ENCODE measurements around the gene PILRB. TPM values are rescaled to one million over a fixed set of nuclear protein-coding genes. Genes with fewer than 3 reads are reported as not detected.

The PILRB gene
- total RNA-seq, 1 experiment from 2014 or later = 60.2 TPM

DNA sequence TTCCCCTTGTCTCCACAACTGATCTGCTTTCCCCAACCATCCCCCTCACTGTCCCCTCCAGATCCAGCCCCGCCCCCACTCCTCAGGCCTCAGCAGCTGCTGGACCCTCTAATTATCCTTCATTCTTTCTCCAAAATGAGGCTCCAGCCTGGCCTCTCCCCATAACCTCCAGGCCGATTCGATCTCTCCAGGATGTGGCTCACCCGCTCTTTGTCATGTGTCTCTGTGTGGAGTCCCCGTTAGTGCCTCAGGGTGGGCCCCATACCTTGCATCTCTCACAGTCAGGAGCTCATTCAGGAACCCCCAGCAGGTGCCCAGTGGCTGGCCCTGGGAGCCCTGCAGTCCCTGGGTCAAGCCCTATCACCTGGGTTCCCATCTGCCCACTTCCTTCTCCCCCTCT, 16.7 kb downstream of the PILRB start (continued):
- TF ChIP-seq POLR2AphosphoS5 (IDR thresholded peaks at IDR 0.05; ENCODE audit: low read depth, low read length) = no peak
- no peak for TF ChIP-seq SIN3A (IDR thresholded peaks at IDR 0.05; ENCODE audit: low read depth)
- no peak for TF ChIP-seq ZFX (IDR thresholded peaks at IDR 0.05)
- TF ChIP-seq, protein P1, sequence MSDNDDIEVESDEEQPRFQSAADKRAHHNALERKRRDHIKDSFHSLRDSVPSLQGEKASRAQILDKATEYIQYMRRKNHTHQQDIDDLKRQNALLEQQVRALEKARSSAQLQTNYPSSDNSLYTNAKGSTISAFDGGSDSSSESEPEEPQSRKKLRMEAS (IDR thresholded peaks at IDR 0.05) = no peak
- no peak for TF ChIP-seq EZH2phosphoT487 (IDR thresholded peaks at IDR 0.05; ENCODE audit: borderline replicate concordance)
- TF ChIP-seq, protein P2, sequence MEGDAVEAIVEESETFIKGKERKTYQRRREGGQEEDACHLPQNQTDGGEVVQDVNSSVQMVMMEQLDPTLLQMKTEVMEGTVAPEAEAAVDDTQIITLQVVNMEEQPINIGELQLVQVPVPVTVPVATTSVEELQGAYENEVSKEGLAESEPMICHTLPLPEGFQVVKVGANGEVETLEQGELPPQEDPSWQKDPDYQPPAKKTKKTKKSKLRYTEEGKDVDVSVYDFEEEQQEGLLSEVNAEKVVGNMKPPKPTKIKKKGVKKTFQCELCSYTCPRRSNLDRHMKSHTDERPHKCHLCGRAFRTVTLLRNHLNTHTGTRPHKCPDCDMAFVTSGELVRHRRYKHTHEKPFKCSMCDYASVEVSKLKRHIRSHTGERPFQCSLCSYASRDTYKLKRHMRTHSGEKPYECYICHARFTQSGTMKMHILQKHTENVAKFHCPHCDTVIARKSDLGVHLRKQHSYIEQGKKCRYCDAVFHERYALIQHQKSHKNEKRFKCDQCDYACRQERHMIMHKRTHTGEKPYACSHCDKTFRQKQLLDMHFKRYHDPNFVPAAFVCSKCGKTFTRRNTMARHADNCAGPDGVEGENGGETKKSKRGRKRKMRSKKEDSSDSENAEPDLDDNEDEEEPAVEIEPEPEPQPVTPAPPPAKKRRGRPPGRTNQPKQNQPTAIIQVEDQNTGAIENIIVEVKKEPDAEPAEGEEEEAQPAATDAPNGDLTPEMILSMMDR (IDR thresholded peaks at IDR 0.05 in 2 of 3, conservative IDR thresholded peaks at IDR 0.05 in 1 of 3; ENCODE audit: borderline replicate concordance in 1 of 3, insufficient read depth in 1 of 3, low read depth in 2 of 3, low read length in 2 of 3) = no peak
- TF ChIP-seq, protein P3, sequence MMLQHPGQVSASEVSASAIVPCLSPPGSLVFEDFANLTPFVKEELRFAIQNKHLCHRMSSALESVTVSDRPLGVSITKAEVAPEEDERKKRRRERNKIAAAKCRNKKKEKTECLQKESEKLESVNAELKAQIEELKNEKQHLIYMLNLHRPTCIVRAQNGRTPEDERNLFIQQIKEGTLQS (IDR thresholded peaks at IDR 0.05) = no peak

- no TSS peak for BruUV-seq (replicated peaks)
- no peak overlapping the region for H3K9ac ChIP-seq (ENCODE audit: low read length)
- no peaks in the 10 kb centered on the region for H3K27me3 ChIP-seq (ENCODE audit: insufficient read depth, low read length)
- H4K20me1 ChIP-seq (ENCODE audit: insufficient read depth) = no peaks in the 10 kb centered on the region
- ATAC-seq = no peak
- no peak overlapping the region for H2AFZ ChIP-seq (ENCODE audit: low read depth, low read length, poor library complexity, severe bottlenecking)
- no peak overlapping the region for H3K27ac ChIP-seq (ENCODE audit: low read depth, low read length)
- ChIA-PET POLR2A (no interaction called here), CTCF (no interaction called here), RAD21 (ENCODE audit: low non-redundant PET in 1 of 2, low total read pairs in 2 of 2, uncharacterized antibody in 2 of 2, unreplicated experiment in 2 of 2) (no interaction called here)
- no peaks in the 10 kb centered on the region for H3K79me2 ChIP-seq (ENCODE audit: insufficient read depth, low read length)
- H3K4me1 ChIP-seq (ENCODE audit: control insufficient read depth in 1 of 2, insufficient read depth in 2 of 2, low read length in 2 of 2) = no peaks in the 10 kb centered on the region
- H3K4me3 ChIP-seq (replicated peaks in 1 of 2; ENCODE audit: low read depth in 1 of 2, low read length in 2 of 2) = no peak overlapping the region
- intact Hi-C loops (cut with micrococcal nuclease) = no loop called here
- H3K4me2 ChIP-seq (ENCODE audit: low read length) = no peak overlapping the region
- no peak for DNase-seq (ENCODE audit: low read depth, low spot score)
- no peaks in the 10 kb centered on the region for H3K9me3 ChIP-seq (ENCODE audit: control insufficient read depth in 1 of 2, insufficient read depth in 1 of 2, low read depth in 1 of 2, low read length in 2 of 2)
- TF ChIP-seq, protein P4, sequence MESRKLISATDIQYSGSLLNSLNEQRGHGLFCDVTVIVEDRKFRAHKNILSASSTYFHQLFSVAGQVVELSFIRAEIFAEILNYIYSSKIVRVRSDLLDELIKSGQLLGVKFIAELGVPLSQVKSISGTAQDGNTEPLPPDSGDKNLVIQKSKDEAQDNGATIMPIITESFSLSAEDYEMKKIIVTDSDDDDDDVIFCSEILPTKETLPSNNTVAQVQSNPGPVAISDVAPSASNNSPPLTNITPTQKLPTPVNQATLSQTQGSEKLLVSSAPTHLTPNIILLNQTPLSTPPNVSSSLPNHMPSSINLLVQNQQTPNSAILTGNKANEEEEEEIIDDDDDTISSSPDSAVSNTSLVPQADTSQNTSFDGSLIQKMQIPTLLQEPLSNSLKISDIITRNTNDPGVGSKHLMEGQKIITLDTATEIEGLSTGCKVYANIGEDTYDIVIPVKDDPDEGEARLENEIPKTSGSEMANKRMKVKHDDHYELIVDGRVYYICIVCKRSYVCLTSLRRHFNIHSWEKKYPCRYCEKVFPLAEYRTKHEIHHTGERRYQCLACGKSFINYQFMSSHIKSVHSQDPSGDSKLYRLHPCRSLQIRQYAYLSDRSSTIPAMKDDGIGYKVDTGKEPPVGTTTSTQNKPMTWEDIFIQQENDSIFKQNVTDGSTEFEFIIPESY (IDR thresholded peaks at IDR 0.05; ENCODE audit: extremely low read depth, insufficient replicate concordance, low read length) = no peak
- TF ChIP-seq SIN3A (IDR thresholded peaks at IDR 0.05; ENCODE audit: low read depth) (no peak), POLR2AphosphoS5 (IDR thresholded peaks at IDR 0.05; ENCODE audit: low read depth, low read length) (no peak), SP1 (IDR thresholded peaks at IDR 0.05; ENCODE audit: low read depth) (no peak), ELF1 (IDR thresholded peaks at IDR 0.05; ENCODE audit: borderline replicate concordance, low read depth) (no peak), ZNF274 (IDR thresholded peaks at IDR 0.05; ENCODE audit: low read depth, low read length) (no peak), EZH2 (IDR thresholded peaks at IDR 0.05) (no peak), JUND (IDR thresholded peaks at IDR 0.05) (no peak)
- H3K36me3 ChIP-seq (ENCODE audit: control insufficient read depth in 1 of 2, insufficient read depth in 2 of 2, low read length in 2 of 2) = no peaks in the 10 kb centered on the region
- H3K9me2 ChIP-seq (ENCODE audit: insufficient read depth) = no peaks in the 10 kb centered on the region
Measured at GRCh38 chr7:100376066-100376465, 18.1 kb downstream of the PILRB start.
